Neural cell (in vitro differentiated cells): ENCODE results near the gene ATP1A1. TPM values are rescaled to one million over a fixed set of nuclear protein-coding genes. Genes with fewer than 3 reads are reported as not detected.

Experiments used
- H2AFZ ChIP-seq: fragments of 200-600, 300-800 bp; sonication (generic), shearing (Covaris generic); 2 replicates; pipeline ENCODE4 v1.6.0; 2014; ENCODE audit warnings: low read depth, mild to moderate bottlenecking, antibody characterized with exemption, low read length, moderate library complexity
- H3F3A ChIP-seq: fragments of 200-600 bp; shearing (Covaris generic); 2 replicates; pipeline ENCODE4 v1.6.1; 2016; ENCODE audit warnings: mild to moderate bottlenecking, moderate library complexity, mixed read lengths, antibody characterized with exemption, low read length; ENCODE audit not compliant: insufficient read depth, poor library complexity, severe bottlenecking
- H3K27ac ChIP-seq: fragments of 200-600, 300-800 bp; sonication (generic), shearing (Covaris generic); 2 replicates; pipeline ENCODE4 v1.5.1; 2014; ENCODE audit warnings: mild to moderate bottlenecking, low read length, moderate library complexity
- H3K27me3 ChIP-seq: fragments of 300-800, 200-600 bp; sonication (generic), shearing (Covaris generic); 2 replicates; pipeline ENCODE4 v1.6.0; 2014; ENCODE audit warnings: mild to moderate bottlenecking, low read depth, low read length, moderate library complexity; ENCODE audit not compliant: insufficient read depth
- H3K36me3 ChIP-seq: fragments of 300-800, 200-600 bp; sonication (generic), shearing (Covaris generic); 2 replicates; pipeline ENCODE4 v1.5.1; 2014; ENCODE audit warnings: mild to moderate bottlenecking, antibody characterized with exemption, low read length, moderate library complexity; ENCODE audit not compliant: insufficient read depth
- H3K4me2 ChIP-seq: fragments of 300-800, 200-600 bp; sonication (generic), shearing (Covaris generic); 2 replicates; pipeline ENCODE4 v1.6.0; 2014; ENCODE audit warnings: mild to moderate bottlenecking, low read length
- H3K4me3 ChIP-seq: fragments of 300-800, 200-600 bp; sonication (generic), shearing (Covaris generic); 2 replicates; pipeline ENCODE4 v1.5.1; 2014; ENCODE audit warnings: mild to moderate bottlenecking, low read length, moderate library complexity
- H3K79me2 ChIP-seq: fragments of 200-600 bp; shearing (Covaris generic); replicated peaks from 2 replicates; pipeline ENCODE4 v1.6.0; 2014; ENCODE audit warnings: mild to moderate bottlenecking, low read length, moderate library complexity; ENCODE audit not compliant: insufficient read depth
- H3K9ac ChIP-seq: fragments of 300-800, 200-600 bp; sonication (generic), shearing (Covaris generic); 2 replicates; pipeline ENCODE4 v1.6.1; 2016; ENCODE audit warnings: mild to moderate bottlenecking, low read length, mixed read lengths
- H3K9me2 ChIP-seq: fragments of 200-600 bp; shearing (Covaris generic); 2 replicates; pipeline ENCODE4 v1.6.1; 2016; ENCODE audit warnings: mild to moderate bottlenecking, low read length, mixed read lengths; ENCODE audit not compliant: insufficient read depth
- H3K9me3 ChIP-seq: fragments of 200-600, 300-800 bp; sonication (generic), shearing (Covaris generic); 2 replicates; pipeline ENCODE4 v1.6.1; 2016; ENCODE audit warnings: mild to moderate bottlenecking, mixed run types, low read length, moderate library complexity, mixed read lengths
- H4K20me1 ChIP-seq: fragments of 200-600 bp; shearing (Covaris generic); 2 replicates; pipeline ENCODE4 v1.6.1; 2016; ENCODE audit warnings: mild to moderate bottlenecking, mixed run types; ENCODE audit not compliant: insufficient read depth
- CTCF ChIP-seq: fragments of 450-650 bp; IDR thresholded peaks from 2 replicates; pipeline ENCODE4 v1.5.1; 2014; ENCODE audit warnings: antibody characterized with exemption, mild to moderate bottlenecking, moderate library complexity; ENCODE audit not compliant: poor library complexity, severe bottlenecking
- EP300 ChIP-seq: fragments of 450-650 bp; conservative IDR thresholded peaks from 2 replicates; pipeline ENCODE4 v1.6.1; 2014; ENCODE audit warnings: antibody characterized with exemption, mild to moderate bottlenecking, moderate library complexity; ENCODE audit not compliant: poor library complexity, severe bottlenecking
- EZH2 ChIP-seq: fragments of 200-600, 300-800 bp; shearing (Covaris generic), sonication (generic); IDR thresholded peaks from 2 replicates; pipeline ENCODE4 v1.6.1; 2014; ENCODE audit warnings: antibody characterized with exemption, low read length, borderline replicate concordance, mild to moderate bottlenecking; ENCODE audit not compliant: insufficient read depth, poor library complexity, severe bottlenecking
- MXI1 ChIP-seq: fragments of 450-650 bp; conservative IDR thresholded peaks from 2 replicates; pipeline ENCODE4 v1.6.1; 2014; ENCODE audit warnings: antibody characterized with exemption, mild to moderate bottlenecking; ENCODE audit not compliant: poor library complexity, severe bottlenecking
- POLR2AphosphoS5 ChIP-seq: IDR thresholded peaks from 2 replicates; pipeline ENCODE4 v1.6.1; 2012
- RAD21 ChIP-seq: fragments of 450-650 bp; conservative IDR thresholded peaks from 2 replicates; pipeline ENCODE4 v1.6.1; 2014; ENCODE audit warnings: antibody characterized with exemption, mild to moderate bottlenecking, moderate library complexity
- REST ChIP-seq: IDR thresholded peaks from 2 replicates; pipeline ENCODE4 v1.6.1; 2012; ENCODE audit warnings: borderline replicate concordance
- SMC3 ChIP-seq: fragments of 450-650 bp; conservative IDR thresholded peaks from 2 replicates; pipeline ENCODE4 v1.6.1; 2014; ENCODE audit warnings: antibody characterized with exemption, mild to moderate bottlenecking, moderate library complexity; ENCODE audit not compliant: poor library complexity
- TAF1 ChIP-seq: IDR thresholded peaks from 2 replicates; pipeline ENCODE4 v1.6.1; 2012; ENCODE audit warnings: low read depth
- polyA plus RNA-seq: library from polyadenylated mRNA; depleted of rRNA; stranded (reverse); fragments of >200 nt; gene quantifications from 2 replicates; pipeline ENCODE4 v1.2.3, GENCODE V29; 2014

The ATP1A1 gene
- polyA plus RNA-seq, 1 donor from 2014 or later = 44.2 TPM

- Histone ChIP-seq H3K9me3 (no peaks in the 10 kb centered on the region), H3K36me3 (no peaks in the 10 kb centered on the region), H3K9ac (no peak overlapping the region), H3K4me2 (no peak overlapping the region), H3F3A (no peaks in the 10 kb centered on the region), H3K9me2 (no peaks in the 10 kb centered on the region), H3K79me2 (no peaks in the 10 kb centered on the region), H4K20me1 (no peaks in the 10 kb centered on the region), H3K27ac (no peak overlapping the region), H3K27me3 (no peaks in the 10 kb centered on the region), H2AFZ (no peak overlapping the region), H3K4me3 (no peak overlapping the region)
- TF ChIP-seq MXI1 (no peak), RAD21 (no peak), POLR2AphosphoS5 (no peak), TAF1 (no peak), EZH2 (no peak), REST (no peak)
These were observed 63.5 kb downstream of the ATP1A1 start for GRCh38 chr1:116436611-116436970.

GRCh38 chr1:116439701-116440100 is 66.7 kb downstream of the ATP1A1 start:
- Histone ChIP-seq H4K20me1 (no peaks in the 10 kb centered on the region), H3K9me3 (no peaks in the 10 kb centered on the region), H3K4me3 (no peak overlapping the region), H2AFZ (no peak overlapping the region), H3K27me3 (no peaks in the 10 kb centered on the region), H3K9ac (no peak overlapping the region), H3K4me2 (no peak overlapping the region), H3K9me2 (no peaks in the 10 kb centered on the region), H3K27ac (no peak overlapping the region), H3K36me3 (no peaks in the 10 kb centered on the region), H3K79me2 (no peaks in the 10 kb centered on the region), H3F3A (no peaks in the 10 kb centered on the region)
- TF ChIP-seq POLR2AphosphoS5 = no peak
- no peak for TF ChIP-seq EP300
- TF ChIP-seq MXI1 = no peak
- TF ChIP-seq RAD21 = no peak
- no peak for TF ChIP-seq REST
- TF ChIP-seq CTCF = no peak
- no peak for TF ChIP-seq TAF1
- TF ChIP-seq EZH2 = no peak
- no peak for TF ChIP-seq SMC3
